SK-N-SH (cell line): ENCODE measurements around the gene TRIM8. TPM values are rescaled to one million over a fixed set of nuclear protein-coding genes. Genes with fewer than 3 reads are reported as not detected.
A peak's percentile ranks its signal among the peaks of the same experiment; 100 is the strongest.

ENCODE experiments used
- CTCF ChIA-PET: fragments of 300-600, 350-600 bp; formaldehyde crosslinking; extraction: SDS; loops from one replicate; lab custom pipeline; 2021; lab: Yijun Ruan, JAX
- POLR2A ChIA-PET: fragments of 350-600 bp; sonication (Branson Sonifier 250); formaldehyde crosslinking; extraction: SDS; loops from one replicate; lab custom pipeline; 2020; ENCODE audit warnings: antibody characterized with exemption, inconsistent platforms; lab: Yijun Ruan, JAX
- DNase-seq: peaks from one replicate; pipeline ENCODE4 v3.0.0; 2012
- H2AFZ ChIP-seq: fragments of 200-600 bp; sonication (generic); 2 replicates; pipeline ENCODE4 v1.8.1; 2016; ENCODE audit warnings: antibody characterized with exemption, mild to moderate bottlenecking, low read depth
- H3F3A ChIP-seq: fragments of 200-600 bp; sonication (generic); replicated peaks from 2 replicates; pipeline ENCODE3; 2016; ENCODE audit warnings: antibody characterized with exemption, mild to moderate bottlenecking; ENCODE audit not compliant: insufficient read depth
- H3K27ac ChIP-seq, 2 experiments: fragments of 200-500 bp in 1 of 2; fragments of 200-600 bp in 1 of 2; sonication (Bioruptor generic) in 1 of 2; sonication (generic), shearing (Covaris generic) in 1 of 2; 2 replicates each; pipeline versions ENCODE4 v1.5.1 to v1.6.1; 2014 to 2016; ENCODE audit warnings: low read depth in 2 of 2, inconsistent platforms in 1 of 2, low read length in 1 of 2, mild to moderate bottlenecking in 1 of 2, mixed read lengths in 1 of 2
- H3K27me3 ChIP-seq: fragments of 200-600 bp; sonication (generic), shearing (Covaris generic); 2 replicates; pipeline ENCODE4 v1.6.1; 2016; ENCODE audit warnings: mixed run types; ENCODE audit not compliant: insufficient read depth
- H3K36me3 ChIP-seq, 2 experiments: fragments of 200-500 bp in 1 of 2; fragments of 200-600 bp in 1 of 2; sonication (Bioruptor generic) in 1 of 2; sonication (generic) in 1 of 2; replicated peaks in 1 of 2; 2 replicates each; pipeline versions ENCODE3 to v1.5.1; 2014 to 2016; ENCODE audit warnings: low read length in 1 of 2, mild to moderate bottlenecking in 1 of 2; ENCODE audit not compliant: insufficient read depth in 2 of 2, control insufficient read depth in 1 of 2
- H3K4me1 ChIP-seq, 2 experiments: fragments of 200-500 bp in 1 of 2; fragments of 200-600 bp in 1 of 2; sonication (Bioruptor generic) in 1 of 2; sonication (generic), shearing (Covaris generic) in 1 of 2; 2 replicates each; pipeline versions ENCODE4 v1.5.1 to v1.6.1; 2014 to 2016; ENCODE audit warnings: low read depth in 1 of 2, low read length in 1 of 2, mixed run types in 1 of 2; ENCODE audit not compliant: insufficient read depth in 2 of 2, control insufficient read depth in 1 of 2
- H3K4me2 ChIP-seq: fragments of 200-600 bp; sonication (generic), shearing (Covaris generic); 2 replicates; pipeline ENCODE4 v1.6.1; 2017; ENCODE audit warnings: mixed run types
- H3K4me3 ChIP-seq, 2 experiments: fragments of 200-500 bp in 1 of 2; fragments of 200-600 bp in 1 of 2; sonication (Bioruptor generic) in 1 of 2; sonication (generic), shearing (Covaris generic) in 1 of 2; 2 replicates each; pipeline versions ENCODE4 v1.5.1 to v1.8.1; 2014 to 2016; ENCODE audit warnings: low read depth in 2 of 2, inconsistent platforms in 1 of 2, low read length in 1 of 2, mild to moderate bottlenecking in 1 of 2, mixed read lengths in 1 of 2, moderate library complexity in 1 of 2
- H3K79me2 ChIP-seq: fragments of 200-600 bp; sonication (generic); 2 replicates; pipeline ENCODE4 v1.8.1; 2017; ENCODE audit warnings: mild to moderate bottlenecking; ENCODE audit not compliant: insufficient read depth
- H3K9ac ChIP-seq: fragments of 200-600 bp; sonication (generic); 2 replicates; pipeline ENCODE4 v1.6.1; 2017; ENCODE audit warnings: mixed run types
- H3K9me2 ChIP-seq: fragments of 200-600 bp; sonication (generic); 2 replicates; pipeline ENCODE4 v1.6.1; 2017; ENCODE audit warnings: mixed run types
- H3K9me3 ChIP-seq: fragments of 200-600 bp; sonication (generic); 2 replicates; pipeline ENCODE4 v1.6.1; 2017; ENCODE audit warnings: mixed run types, mild to moderate bottlenecking, moderate library complexity
- H4K20me1 ChIP-seq: fragments of 200-600 bp; sonication (generic); 2 replicates; pipeline ENCODE4 v1.6.1; 2017; ENCODE audit warnings: mild to moderate bottlenecking, mixed run types; ENCODE audit not compliant: insufficient read depth
- FOSL2 ChIP-seq: IDR thresholded peaks from 2 replicates; pipeline ENCODE4 v1.4.0; 2012; ENCODE audit warnings: low read depth, mild to moderate bottlenecking, moderate library complexity, borderline replicate concordance
- GATA2 ChIP-seq: sonication (generic); formaldehyde crosslinking; IDR thresholded peaks from 2 replicates; pipeline ENCODE4 v1.5.0; 2020; ENCODE audit warnings: mild to moderate bottlenecking, missing genetic modification reagents
- IRF3 ChIP-seq: fragments of 150-350 bp; IDR thresholded peaks from 2 replicates; pipeline ENCODE4 v1.6.1; 2016; ENCODE audit warnings: mild to moderate bottlenecking, low read depth, low read length
- MAX ChIP-seq: IDR thresholded peaks from 2 replicates; pipeline ENCODE4 v1.4.0; 2012; ENCODE audit warnings: low read depth
- NRF1 ChIP-seq: IDR thresholded peaks from 2 replicates; pipeline ENCODE4 v1.6.1; 2012; ENCODE audit warnings: low read depth, mild to moderate bottlenecking, low read length
- REST ChIP-seq: IDR thresholded peaks from 2 replicates; pipeline ENCODE4 v1.6.1; 2012; ENCODE audit warnings: mild to moderate bottlenecking, low read depth, low read length, moderate library complexity
- TAF1 ChIP-seq: IDR thresholded peaks from 2 replicates; pipeline ENCODE4 v1.6.1; 2012; ENCODE audit warnings: low read depth, mild to moderate bottlenecking, low read length, moderate library complexity, borderline replicate concordance
- USF2 ChIP-seq: fragments of 150-350 bp; IDR thresholded peaks from 2 replicates; pipeline ENCODE4 v1.6.1; 2017; ENCODE audit warnings: antibody characterized with exemption, low read length, low read depth, borderline replicate concordance
- YY1 ChIP-seq: IDR thresholded peaks from 2 replicates; pipeline ENCODE4 v1.4.0; 2012; ENCODE audit warnings: low read depth, mild to moderate bottlenecking
- ZBTB33 ChIP-seq: IDR thresholded peaks from 2 replicates; pipeline ENCODE4 v1.4.0; 2012; ENCODE audit warnings: low read depth, borderline replicate concordance
- WGBS: methylation state at CpG from one replicate; pipeline ENCODE4 v1.1.6; 2017; ENCODE audit warnings: low lambda C conversion rate; 5-methylcytosine and 5-hydroxymethylcytosine counted together
- polyA plus RNA-seq, 3 experiments: library from polyadenylated mRNA; depleted of rRNA; stranded (reverse); fragments of >200 nt; gene quantifications; 2 replicates each; pipeline ENCODE4 v1.2.3, GENCODE V29; 2012
- TF ChIP-seq, protein P1 (sequence below): fragments of 200-600 bp; sonication (generic); IDR thresholded peaks from 2 replicates; pipeline ENCODE4 v1.6.1; 2017; ENCODE audit warnings: antibody characterized with exemption, mild to moderate bottlenecking, moderate library complexity
- TF ChIP-seq, protein P2 (sequence below): IDR thresholded peaks from 2 replicates; pipeline ENCODE4 v1.4.0; 2012; ENCODE audit warnings: low read depth, borderline replicate concordance

Gene TRIM8
- polyA plus RNA-seq, 1 of the 3 experiments (the other 2 are of a cell fraction): 108 TPM

- Histone ChIP-seq H2AFZ (no peak overlapping the region), H3K4me2 (peak overlapping the region; percentile 54; the same call in 1 of the 2 replicates), H4K20me1 (no peaks in the 10 kb centered on the region), H3K4me1 (peaks cover 30 to 58% of the 10 kb centered on the region in 2 experiments), H3K4me3 (no peak overlapping the region), H3K36me3 (peaks cover 4 to 8% of the 10 kb centered on the region in 2 experiments), H3K79me2 (no peaks in the 10 kb centered on the region), H3F3A (peaks cover 6% of the 10 kb centered on the region), H3K9ac (no peak overlapping the region), H3K9me3 (no peaks in the 10 kb centered on the region), H3K27ac (peak overlapping the region; percentile 67 to 85; a peak in 3 of 4 replicates), H3K9me2 (no peaks in the 10 kb centered on the region), H3K27me3 (no peaks in the 10 kb centered on the region)
- 91% methylated on average over 7 of the region's 9 CpGs for WGBS
- TF ChIP-seq YY1 (no peak), GATA2 (CRISPR knock-in tag) (no peak), MAX (no peak), TAF1 (no peak), FOSL2 (no peak), USF2 (no peak), IRF3 (no peak)
- TF ChIP-seq, protein P1, sequence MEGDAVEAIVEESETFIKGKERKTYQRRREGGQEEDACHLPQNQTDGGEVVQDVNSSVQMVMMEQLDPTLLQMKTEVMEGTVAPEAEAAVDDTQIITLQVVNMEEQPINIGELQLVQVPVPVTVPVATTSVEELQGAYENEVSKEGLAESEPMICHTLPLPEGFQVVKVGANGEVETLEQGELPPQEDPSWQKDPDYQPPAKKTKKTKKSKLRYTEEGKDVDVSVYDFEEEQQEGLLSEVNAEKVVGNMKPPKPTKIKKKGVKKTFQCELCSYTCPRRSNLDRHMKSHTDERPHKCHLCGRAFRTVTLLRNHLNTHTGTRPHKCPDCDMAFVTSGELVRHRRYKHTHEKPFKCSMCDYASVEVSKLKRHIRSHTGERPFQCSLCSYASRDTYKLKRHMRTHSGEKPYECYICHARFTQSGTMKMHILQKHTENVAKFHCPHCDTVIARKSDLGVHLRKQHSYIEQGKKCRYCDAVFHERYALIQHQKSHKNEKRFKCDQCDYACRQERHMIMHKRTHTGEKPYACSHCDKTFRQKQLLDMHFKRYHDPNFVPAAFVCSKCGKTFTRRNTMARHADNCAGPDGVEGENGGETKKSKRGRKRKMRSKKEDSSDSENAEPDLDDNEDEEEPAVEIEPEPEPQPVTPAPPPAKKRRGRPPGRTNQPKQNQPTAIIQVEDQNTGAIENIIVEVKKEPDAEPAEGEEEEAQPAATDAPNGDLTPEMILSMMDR: no peak
- POLR2A ChIA-PET: interaction anchor here (1.2 kb wide), 1 partner anchor 44 kb away, joined by 3 read pairs; no protein-coding TSS in a partner anchor
- CTCF ChIA-PET: interaction anchor here (0.7 to 12.9 kb wide), 21 partner anchors 8 to 869 kb away, joined by 3 to 123 read pairs (median 5); partner anchors contain the start of genes ARL3, CYP17A1, SFXN2 and TRIM8
- no peak for DNase-seq
Measured at GRCh38 chr10:102677331-102678067, 33.2 kb downstream of the TRIM8 start.

DNA sequence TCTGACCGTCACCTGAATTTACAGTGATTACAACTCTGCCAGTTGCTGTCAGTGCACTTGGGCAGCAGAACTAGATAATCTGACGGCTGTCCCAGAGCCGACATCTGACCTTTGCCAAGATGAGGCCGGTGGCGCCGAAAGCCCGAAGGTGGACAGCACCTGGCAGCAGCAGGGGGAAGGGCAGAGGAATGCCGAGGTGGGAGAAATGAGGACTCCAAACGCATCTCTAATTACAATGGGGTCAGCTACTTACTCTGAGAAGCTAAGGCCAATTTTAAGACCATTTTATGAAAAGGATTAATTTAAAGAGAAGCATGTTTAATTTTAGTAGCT is 33.8 kb downstream of the TRIM8 start:
- H3K9ac ChIP-seq: no peak overlapping the region
- 92% methylated on average over 9 of the region's 9 CpGs for WGBS
- no peak for TF ChIP-seq NRF1
- TF ChIP-seq, protein P2, sequence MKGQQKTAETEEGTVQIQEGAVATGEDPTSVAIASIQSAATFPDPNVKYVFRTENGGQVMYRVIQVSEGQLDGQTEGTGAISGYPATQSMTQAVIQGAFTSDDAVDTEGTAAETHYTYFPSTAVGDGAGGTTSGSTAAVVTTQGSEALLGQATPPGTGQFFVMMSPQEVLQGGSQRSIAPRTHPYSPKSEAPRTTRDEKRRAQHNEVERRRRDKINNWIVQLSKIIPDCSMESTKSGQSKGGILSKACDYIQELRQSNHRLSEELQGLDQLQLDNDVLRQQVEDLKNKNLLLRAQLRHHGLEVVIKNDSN: no peak
- no peak for TF ChIP-seq GATA2 (CRISPR knock-in tag)
- TF ChIP-seq REST: no peak
- TF ChIP-seq ZBTB33: no peak
- no peak for TF ChIP-seq YY1

More for the DNA sequence above, 33.8 kb downstream of the TRIM8 start:
- no peaks in the 10 kb centered on the region for H3K27me3 ChIP-seq
- H4K20me1 ChIP-seq: no peaks in the 10 kb centered on the region
- H2AFZ ChIP-seq: no peak overlapping the region
- no peak for DNase-seq
- no peaks in the 10 kb centered on the region for H3K9me2 ChIP-seq
- H3F3A ChIP-seq: peaks cover 6% of the 10 kb centered on the region
- no peaks in the 10 kb centered on the region for H3K9me3 ChIP-seq
- H3K27ac ChIP-seq: peak overlapping the region in 1 of 2 experiments; percentile 85; a peak in 2 of 4 replicates
- H3K4me2 ChIP-seq: no peak overlapping the region
- ChIA-PET CTCF (interaction anchor here (0.7 to 12.9 kb wide), 21 partner anchors 9 to 869 kb away, joined by 3 to 123 read pairs (median 5); partner anchors contain the start of genes ARL3, CYP17A1, SFXN2 and TRIM8), POLR2A (interaction anchor here (0.8 kb wide), 1 partner anchor 36 kb away, joined by 3 read pairs; no protein-coding TSS in a partner anchor)
- peaks cover 4 to 8% of the 10 kb centered on the region in 2 experiments for H3K36me3 ChIP-seq
- no peak overlapping the region for H3K4me3 ChIP-seq
- peaks cover 30 to 55% of the 10 kb centered on the region in 2 experiments for H3K4me1 ChIP-seq
- no peaks in the 10 kb centered on the region for H3K79me2 ChIP-seq
